Activated naive CD4-positive, alpha-beta T cell (primary cell): ENCODE results near the gene MAF.

Experiments used
- DNase-seq, 4 experiments: peaks; one replicate each; lab custom pipeline; 2025; lab: John Stamatoyannopoulos, UW

Gene MAF

DNA sequence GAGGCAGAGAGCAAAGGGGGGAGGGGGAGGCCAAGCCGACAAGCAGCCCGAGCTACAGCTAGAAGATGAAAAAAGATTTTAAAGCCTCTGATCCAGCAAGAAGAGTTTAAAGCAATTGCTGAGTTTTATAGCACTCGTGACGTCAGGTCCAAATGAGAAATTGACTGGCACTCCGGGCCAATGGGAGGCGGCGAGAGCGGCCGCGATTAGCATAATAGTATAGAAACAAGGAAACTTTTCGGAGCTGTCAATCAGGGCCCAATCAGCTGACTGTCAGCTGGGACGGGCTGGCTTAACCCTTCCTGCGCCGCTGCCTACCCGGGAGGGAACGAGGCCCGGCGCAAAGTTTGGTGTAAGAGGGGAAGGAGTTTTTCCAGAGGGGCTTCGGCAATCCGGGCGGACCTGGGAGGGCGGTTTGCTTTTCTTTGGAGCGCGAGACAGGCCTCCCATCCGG, at the start of gene MAF:
MAF (minus strand) TSS at position 100 of the 454 bp plus-strand sequence. CDS start 835 bp downstream, outside the sequence.
- DNase-seq = peak; percentile 22 to 63 (median 48)

DNA sequence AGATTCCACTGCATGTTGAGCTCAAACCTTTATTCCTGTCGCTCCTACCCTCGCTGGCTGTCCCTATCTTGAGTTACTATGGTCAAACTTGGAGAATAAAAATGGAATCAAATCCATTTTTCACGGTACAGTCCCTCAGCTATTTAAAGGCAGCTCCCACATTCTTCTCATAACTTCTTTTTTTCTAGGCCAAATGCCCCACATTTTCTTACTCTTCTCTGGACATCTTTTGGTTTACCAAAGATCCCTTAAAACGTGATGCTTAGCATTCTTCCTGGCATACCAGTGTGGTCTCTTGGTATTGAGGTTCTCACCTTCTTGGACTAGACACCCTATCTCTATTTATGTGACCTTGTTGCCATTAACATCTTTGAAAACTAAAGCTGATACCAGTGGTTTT, 48.3 kb upstream of the MAF start:
- DNase-seq = no peak

DNA sequence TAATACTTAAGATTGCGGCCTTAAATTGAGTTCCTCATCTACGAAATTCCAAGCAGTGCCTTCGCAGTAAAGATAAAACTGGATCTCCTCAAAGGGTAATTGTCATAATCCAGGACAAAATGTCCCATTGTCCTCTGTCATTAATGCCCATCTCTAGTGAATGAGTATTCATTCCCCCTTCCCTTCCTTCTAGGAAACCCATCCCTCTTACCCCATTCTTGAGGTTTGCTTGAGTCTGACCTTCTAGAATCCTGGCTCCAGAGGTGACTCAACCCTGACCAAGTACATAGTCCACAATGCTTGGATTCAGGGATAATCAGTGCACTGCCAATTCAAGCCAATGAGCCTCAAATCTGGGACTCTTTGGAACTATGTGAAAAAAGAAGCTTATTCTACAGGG, 47.0 kb upstream of the MAF start:
- no peak for DNase-seq

DNA sequence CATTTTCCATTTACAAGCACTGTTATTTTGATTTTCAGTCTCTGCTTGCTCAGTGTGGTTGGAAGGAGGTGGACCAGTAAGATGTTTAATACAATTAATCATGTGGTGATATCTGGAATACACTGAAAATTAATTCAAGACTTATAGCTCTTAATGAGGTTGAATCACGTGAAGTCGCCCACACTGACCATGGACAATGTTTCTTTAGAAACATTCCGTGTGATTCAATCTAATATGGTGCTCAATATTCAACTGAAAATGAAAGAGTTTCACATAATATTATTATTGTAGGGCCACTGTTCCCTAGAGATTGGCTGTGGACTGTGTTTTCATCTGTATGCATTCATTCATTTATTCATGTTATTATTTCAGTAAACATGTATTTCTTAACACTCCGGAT, 45.2 kb upstream of the MAF start:
- no peak for DNase-seq

DNA sequence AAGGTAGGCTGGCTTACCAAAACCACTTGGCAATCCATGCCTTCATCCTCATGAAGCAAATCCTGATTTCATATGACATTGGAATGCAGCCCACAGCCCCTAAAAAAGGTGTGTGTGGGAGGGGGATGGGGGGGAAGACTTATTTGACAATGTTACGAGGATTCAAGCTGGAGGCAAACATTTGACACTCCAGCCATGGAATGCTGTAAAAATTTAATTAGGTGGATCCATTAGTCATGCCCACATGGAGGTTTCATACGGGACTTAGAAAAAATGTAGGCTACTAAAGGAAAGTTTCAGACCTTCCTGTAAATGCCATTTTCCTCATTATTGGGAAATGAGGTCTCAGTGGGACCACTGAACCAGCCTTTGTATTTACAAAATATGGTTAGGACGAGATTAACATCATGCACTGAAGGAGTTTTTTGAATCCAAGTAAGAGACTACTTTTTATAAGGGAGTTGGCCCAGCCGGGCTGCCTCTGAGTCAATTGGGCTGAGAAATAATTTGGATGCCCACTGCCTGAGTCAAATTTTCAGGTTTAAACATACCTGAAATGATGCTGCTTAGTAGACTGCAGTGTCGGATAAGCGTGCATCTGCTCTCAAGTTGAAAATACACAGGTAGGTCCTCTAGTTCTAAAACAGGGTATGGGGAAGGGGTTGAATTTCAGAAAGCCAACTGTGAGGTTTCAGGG, 44.6 kb upstream of the MAF start:
- DNase-seq = no peak

DNA sequence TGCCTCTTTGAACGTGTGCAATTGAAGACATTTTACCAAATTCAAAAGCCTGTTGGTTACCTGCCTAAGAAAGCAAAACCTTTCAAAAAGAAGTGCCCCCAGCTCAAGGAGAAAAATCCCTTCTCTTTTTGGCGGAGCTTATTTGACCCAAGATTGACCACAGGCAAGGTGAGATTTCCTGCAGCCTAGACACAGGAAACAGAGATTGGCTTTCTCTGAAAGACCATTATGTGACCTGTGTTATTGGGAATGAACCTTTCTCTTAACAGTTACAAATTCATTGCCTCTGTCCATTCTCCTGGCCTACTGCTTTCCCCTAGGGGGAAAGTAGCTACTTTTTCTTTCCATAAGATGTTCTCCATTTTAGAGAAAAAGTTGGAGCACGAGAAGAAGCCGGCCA, 42.1 kb upstream of the MAF start:
- no peak for DNase-seq

DNA sequence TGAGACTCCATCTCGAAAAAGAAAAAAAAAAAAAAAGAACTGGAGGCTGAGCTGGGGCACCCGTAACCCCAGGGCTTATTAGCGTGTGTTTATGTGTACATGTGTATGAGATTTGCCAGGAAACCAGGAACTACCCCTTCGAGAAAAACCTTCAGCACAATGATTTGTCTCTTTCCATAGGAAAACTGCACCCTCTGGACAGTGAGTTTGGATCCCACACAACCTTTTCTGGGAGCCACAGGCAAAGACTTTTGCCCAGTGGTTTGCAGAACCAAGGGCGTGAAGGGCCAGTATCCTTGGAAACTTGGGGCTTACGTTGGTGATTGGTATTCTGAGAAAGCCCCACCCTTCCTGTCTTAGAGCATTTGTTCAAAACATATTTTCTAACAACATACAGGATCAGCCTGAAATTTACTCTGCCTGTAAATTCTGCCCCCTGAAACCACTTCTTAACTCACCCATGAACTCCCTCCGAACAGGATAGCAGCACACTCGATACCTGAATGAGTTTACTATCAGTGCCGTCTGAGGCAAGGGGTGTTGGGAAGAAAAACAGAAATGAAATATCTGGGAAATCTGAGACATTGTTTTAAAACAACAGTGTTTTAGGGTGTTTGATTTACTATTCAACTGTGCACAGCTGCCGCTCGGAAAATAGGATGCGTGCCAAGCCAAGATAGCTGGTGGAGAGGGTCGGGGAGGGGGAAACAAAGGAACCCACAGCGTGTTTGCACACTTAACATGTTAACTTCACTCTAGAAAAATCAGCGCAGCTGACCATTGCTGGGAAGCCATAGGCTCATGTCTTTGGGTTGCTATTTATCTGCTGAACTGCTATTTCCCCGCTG, 40.2 kb upstream of the MAF start:
- DNase-seq = no peak

DNA sequence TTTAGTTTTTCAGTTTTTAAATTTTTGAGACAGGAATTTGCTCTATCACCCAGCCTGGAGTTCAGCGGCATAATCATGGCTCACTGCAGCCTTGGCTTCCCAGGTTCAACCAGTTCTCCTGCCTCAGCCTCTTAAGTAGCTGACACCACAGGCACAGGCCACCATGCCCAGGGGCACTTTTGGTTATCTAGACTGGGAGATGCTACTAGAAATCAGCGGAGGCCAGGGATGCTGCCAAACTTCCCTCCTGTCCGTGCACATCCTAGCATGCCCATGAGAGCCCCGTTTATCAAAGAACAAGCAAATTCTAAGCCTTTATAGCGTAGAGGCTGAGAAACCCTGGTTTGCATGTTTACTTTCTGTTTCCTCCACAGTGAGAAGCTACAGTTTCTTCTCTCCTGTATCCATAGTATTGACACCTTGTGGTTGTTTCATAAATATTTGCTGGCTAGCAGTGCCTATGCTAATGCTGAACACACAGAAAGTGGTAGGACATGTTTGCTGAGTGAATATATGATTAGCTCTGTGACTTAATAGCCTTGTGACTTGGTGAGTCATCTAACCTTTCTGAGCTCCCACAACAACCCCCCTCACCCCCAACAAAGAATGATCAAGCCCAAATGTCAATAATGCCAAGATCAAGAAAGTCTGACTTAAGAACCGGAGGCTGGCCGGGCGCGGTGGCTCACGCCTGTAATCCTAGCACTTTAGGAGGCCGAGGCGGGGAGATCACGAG, 39.2 kb upstream of the MAF start:
- no peak for DNase-seq

DNA sequence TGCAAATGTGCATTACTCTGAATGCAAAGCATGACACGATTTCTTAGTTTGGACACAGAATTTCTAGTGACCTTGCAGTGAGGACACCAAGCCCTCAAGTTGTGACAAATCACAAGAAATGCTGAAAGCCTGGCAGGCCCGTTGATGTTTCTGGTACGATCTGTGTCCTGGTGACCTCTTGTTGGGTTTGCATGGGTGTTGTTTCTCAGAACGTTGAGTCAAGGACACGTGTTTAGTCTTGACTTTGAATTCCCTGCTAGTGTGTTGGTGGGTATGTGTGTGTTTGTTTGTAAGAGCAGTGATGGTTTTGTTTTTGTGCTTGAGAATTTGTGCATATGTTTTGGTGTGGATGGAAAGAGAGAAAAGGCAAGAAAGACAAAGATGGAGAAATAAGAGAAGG, 37.8 kb upstream of the MAF start:
- no peak for DNase-seq

DNA sequence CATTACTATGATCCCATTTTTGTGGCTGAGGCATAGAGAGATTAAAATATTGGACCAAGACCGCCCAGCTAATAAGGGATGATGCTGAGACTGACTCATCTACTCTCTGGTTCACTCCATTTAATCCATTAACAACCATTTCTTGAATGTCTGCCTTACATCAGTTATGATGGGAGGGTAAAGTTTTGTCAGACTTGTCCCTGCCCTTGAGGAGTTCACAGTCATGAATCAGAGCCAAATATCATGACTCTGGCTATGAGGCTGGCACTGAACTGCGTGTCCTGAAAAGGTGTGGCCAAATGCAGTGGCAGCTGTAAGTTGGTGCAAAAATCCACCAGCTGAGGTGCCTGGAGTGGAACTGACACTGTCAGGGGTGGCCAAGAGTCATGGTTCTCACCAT, 35.0 kb upstream of the MAF start:
- DNase-seq = no peak

DNA sequence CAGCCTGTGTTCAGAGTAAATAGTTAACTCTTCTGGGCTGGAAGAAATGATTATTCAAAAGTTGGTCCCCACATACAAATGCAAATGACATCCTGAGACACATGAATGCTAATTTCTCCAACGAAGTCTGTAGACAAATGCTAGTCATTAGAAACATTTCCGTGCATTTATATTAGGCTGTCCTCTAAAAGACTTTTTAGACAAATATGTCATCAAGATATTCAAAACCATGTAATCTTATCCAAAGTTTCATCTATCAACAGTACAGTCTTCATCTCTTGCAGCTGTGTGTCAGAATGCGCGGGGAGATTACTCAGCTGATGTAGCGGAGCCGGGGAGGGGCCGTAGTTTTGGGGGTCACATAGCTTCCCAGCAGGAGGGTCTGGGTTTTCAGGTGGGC, 33.8 kb upstream of the MAF start:
- no peak for DNase-seq

DNA sequence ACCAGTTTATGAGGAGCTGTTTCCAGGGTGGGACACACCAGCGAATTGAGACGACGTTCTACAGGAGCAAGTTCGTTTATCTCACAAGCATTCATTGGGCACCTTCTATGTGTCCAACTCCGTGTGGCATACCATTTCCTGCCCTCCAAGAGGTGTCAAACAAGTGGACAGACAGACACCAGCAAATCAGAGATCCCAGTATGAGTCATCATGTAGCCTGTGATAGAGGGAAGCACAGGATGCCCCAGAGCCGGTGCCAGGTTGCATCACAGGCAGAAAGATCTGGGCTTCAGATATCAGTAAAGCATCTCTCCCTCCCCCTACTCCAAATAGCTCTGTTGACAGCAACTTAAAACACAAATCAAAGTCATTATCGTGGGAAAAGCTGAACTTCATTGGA, 31.8 kb upstream of the MAF start:
- DNase-seq = no peak

DNA sequence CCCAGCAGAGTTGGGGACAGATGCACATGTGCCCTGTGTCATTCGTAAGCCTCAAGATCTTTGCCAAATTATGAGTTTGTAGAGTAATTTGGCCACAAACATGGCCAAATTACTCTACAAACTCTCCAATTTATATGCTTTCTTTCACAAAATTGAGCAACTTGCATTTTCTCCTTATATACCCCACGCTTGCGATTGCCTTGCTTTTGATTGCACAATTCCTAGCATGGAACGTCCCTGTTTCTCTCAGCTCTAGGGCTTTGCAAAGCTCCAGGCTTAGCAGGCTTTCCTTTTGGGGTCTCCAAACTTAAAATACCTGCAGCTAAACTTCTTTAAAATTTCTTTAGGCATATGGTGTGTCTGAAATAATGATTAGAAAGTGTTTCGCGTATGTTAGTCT, 28.5 kb upstream of the MAF start:
- no peak for DNase-seq

DNA sequence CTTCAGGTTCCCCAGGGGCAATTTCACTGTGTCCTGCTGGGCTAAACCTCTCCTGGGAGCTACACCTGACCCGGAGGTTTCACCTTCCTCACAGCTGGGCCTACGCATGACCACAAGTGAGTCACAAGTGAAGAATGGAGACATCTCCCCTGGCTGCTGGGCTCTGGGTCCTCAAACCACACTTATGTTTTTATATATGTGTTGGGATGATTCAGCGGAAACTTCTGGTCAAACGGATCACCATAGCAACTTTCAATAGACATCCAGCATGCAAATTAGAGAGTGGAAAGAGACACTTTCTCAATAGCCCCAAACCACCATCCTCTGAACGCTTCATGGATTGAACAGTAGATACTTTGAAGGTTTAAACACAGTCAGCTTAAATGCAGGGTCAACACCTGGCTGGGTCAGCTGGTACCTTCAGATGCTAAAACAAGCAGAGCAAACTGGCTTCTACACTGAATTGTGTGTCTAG, 28.0 kb upstream of the MAF start:
- no peak for DNase-seq

DNA sequence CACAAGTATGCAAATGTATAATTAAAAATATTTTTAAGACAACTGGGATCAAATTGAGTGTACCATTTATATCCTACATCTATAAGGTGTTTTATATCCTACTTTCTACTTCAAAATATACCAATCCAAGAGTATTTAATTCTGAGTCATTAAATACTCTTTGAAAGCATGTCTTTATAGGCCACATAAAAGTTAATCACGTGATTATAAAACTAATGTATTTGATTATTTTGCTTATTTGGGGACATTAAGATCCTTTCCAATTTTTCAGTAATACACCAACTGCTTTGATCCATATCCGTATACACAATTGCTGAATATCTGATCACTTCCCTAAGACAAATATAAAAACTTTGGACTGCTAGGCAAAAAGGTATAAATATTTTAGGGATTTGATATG, 26.6 kb upstream of the MAF start:
- DNase-seq = no peak

DNA sequence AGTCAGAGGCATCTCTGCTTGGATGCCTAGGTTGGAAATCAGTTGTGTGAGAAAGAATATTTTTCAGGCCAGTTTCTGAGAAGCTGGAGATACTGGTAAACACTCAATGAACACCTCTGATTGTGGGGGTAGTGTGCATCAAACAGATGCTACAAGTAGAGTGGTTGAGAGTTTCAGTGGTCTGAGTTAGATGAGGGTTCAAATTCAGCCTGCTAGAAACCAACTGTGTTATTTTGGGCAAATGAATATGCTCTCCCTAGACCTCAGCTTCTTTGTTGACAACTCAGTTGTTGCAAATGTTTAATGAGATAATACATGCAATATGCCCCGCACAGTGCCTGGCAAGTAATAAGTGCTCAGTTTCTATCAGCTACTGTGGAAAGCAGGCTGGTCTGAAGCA, 25.2 kb upstream of the MAF start:
- DNase-seq = no peak

DNA sequence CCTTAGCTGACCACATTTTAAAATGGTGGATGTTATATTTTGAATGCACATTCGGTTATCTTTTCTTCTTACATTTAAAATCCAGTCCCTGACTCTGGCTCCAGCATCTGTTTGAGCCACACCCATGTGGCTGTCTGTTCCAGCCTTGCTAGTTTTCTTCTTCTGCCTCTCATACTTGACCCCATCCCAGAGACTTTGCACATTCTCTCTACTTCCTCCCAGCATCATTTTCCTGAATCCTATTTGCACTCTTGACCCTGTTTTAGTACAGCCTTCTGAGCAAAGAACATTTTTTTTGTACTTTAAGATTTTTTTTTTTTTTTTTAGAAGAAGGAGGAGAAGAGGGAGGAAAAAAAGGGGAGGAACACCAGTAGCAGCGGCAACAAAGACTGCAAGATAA, 23.3 kb upstream of the MAF start:
- DNase-seq = no peak

DNA sequence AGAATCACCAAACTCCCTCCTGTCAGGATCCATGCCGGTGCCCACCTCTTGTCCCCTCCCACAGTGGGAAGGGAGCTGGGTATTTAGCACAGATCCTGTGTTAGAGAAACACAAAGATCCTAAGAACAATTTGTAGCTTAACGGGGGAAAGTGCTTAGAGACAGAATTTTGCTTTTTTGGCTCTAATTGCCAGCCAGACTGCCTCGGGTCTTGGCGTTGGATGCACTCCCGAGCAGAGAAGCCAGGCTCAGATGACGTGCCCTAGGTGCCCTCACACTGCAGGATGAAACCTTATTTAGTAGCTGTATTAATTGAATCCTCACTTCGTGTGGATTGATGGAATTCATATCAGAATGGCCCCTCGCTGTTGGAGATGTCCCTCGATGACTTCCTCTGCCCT, 22.5 kb upstream of the MAF start:
- DNase-seq = no peak

DNA sequence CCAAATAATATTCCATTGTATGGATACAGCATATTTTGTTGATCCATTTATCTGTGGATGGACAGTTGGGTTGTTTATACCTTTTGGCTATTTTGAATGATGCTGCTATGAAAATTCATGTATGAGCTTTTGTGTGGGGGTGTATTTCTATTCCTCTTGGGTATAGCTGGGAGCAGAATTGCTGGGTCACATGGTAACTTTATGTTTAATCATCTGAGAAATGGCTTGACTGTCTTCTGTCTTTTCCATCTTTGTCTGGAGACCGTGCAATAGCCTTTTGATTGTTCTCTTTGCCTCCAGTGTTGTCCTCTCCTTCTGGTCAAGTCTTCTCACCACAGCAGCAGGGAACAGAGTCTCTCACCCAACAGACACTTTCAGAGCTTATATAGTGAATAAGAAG, 20.5 kb upstream of the MAF start:
- DNase-seq = no peak

DNA sequence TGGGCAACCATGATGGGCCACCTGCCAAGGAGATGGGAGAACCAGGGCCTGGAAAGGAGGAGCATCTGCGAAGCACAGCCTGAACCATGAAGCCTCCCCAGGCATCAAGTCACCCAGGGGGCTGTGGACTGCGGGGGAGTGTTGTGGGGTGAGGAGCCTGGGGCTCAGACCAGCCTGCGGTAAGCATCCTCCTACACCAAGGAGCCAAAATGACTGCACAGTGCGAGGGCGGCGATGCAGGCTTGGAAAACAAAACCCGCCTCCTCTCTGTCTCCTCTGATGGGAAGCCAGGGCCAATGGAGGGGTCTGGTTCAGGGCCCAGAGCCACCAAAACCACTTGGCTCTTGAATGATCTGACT, 18.1 kb upstream of the MAF start:
- no peak for DNase-seq

DNA sequence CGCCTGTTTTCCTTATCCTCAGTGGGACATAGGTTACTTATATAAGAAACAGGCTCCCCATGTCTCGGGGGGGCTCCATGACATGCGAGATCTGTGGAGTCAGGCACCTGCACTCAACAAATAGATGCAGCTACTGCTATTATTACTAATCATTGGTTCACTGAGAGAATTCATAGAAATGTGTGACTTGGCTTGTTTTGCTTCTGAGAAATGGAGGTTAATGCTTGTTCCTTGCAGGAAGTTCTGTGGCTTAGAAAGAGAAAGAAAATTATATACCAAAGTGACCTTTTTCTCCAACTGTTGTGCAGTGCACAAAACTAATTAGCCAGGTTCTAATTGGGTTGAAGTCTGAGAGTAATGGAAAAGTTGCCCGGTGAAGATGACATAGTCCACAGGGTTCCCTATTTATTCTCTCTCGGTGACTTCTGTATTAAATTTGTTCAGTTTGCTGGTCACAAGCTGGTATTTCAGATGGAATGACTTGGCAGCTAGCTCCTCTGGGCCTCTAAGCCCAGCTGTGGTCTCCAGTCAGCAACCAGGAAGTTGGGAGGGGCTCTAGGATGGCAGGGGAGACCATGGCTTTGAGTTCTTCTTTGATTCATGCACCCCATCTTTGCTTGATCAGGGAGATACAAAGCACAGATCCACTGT, 17.6 kb upstream of the MAF start:
- no peak for DNase-seq

DNA sequence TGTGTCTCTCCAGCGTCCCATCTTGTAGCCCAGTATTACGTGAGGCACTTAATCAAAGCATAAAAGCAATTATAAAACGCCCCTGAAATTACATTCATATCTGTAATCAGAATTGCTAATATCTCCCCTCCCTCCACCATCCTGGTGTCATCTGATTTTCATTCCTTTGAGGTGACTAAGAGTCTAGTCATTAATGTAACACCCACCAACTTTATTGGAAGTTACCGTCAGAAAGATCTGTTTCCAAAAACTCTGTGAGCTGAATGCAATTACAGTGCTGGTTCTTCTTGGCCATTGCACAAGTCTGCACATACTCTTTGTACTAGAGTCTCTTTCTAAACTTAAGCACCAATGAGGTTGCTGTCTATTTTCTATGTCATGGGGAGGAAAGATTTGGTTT, 12.5 kb upstream of the MAF start:
- no peak for DNase-seq
